ENCODE measurements around the gene DYNLL1. TPM values are rescaled to one million over a fixed set of nuclear protein-coding genes. Genes with fewer than 3 reads are reported as not detected.

DYNLL1 gene
- total RNA-seq (2012; rRNA removed) (696 and 709 TPM in 2 replicates), polyA plus RNA-seq (2012; rRNA removed) (627 and 663 TPM in 2 replicates), Bru-seq, nascent RNA (percentile 56 among the genes with signal in this experiment), BruChase-seq, experiment 1, labeled RNA remaining after a 6-hour chase (percentile 72 among the genes with signal in this experiment), BruChase-seq, experiment 2, labeled RNA remaining after a 2-hour chase (percentile 63 among the genes with signal in this experiment)
- polyA plus RNA-seq (2012; cell fraction: cytosol; rRNA removed): 559 and 576 TPM in 2 replicates
- 164 and 313 TPM in 2 replicates for polyA plus RNA-seq (2012; cell fraction: nucleus; rRNA removed; ENCODE audit: low replicate concordance)
- long read RNA-seq, transcript DYNLL1-202 (3 exons, 697 nt): minor isoform, 6 of 113 reads
- long read RNA-seq, transcript DYNLL1-207 (2 exons, 719 nt): minor isoform, 6 of 113 reads
- long read RNA-seq, transcript DYNLL1-201 (3 exons, 720 nt): major isoform, 64 of 113 reads
- long read RNA-seq, transcript DYNLL1-210 (1 exons, 670 nt): minor isoform, 35 of 113 reads
- long read RNA-seq, partial matches to known transcripts: 0 of 113 reads
- long read RNA-seq, other reads (novel, unspliced or antisense): 0 of 113 reads

- Histone ChIP-seq H2BK20ac (ENCODE audit: low read depth, low read length) (no peak within 1 kb of the TSS), H2AK5ac (ENCODE audit: low read depth, low read length) (peak within 1 kb of the TSS; percentile 22), H3K18ac (ENCODE audit: low read depth, low read length) (peak within 1 kb of the TSS; percentile 22; the same call in 1 of the 2 replicates), H3K79me1 (ENCODE audit: low read depth in 1 of 2, low read length in 2 of 2) (peaks cover 10 to 40% of the 10 kb centered on the region in 2 experiments), H3K4me2 (ENCODE audit: low read depth, low read length) (peak within 1 kb of the TSS; percentile 95), H2AFZ (replicated peaks; ENCODE audit: low read length, poor library complexity) (peak within 1 kb of the TSS; percentile 90), H3K9me1 (ENCODE audit: insufficient read depth, low read length) (peaks cover 6% of the 10 kb centered on the region; the same call in 1 of the 2 replicates), H3K36me3 (ENCODE audit: control insufficient read depth, insufficient read depth, low read length) (peaks cover 14% of the 10 kb centered on the region), H3K4me1 (ENCODE audit: control insufficient read depth, insufficient read depth, low read length) (peaks cover 1% of the 10 kb centered on the region), H3K4ac (ENCODE audit: low read depth, low read length) (peak within 1 kb of the TSS; percentile 78), H2BK15ac (ENCODE audit: low read depth, low read length) (no peak within 1 kb of the TSS), H3K9me3 (ENCODE audit: control insufficient read depth, insufficient read depth, low read length) (no peaks in the 10 kb centered on the region), H3K9ac (ENCODE audit: low read depth, low read length) (peak within 1 kb of the TSS; percentile 70), H3K23ac (ENCODE audit: low read depth, low read length) (peak within 1 kb of the TSS; percentile 65), H4K20me1 (ENCODE audit: insufficient read depth, low read length) (peaks cover 27% of the 10 kb centered on the region), H2BK5ac (ENCODE audit: low read depth, low read length, poor library complexity, severe bottlenecking) (peak within 1 kb of the TSS; percentile 73), H3K4me3 (ENCODE audit: insufficient read depth, low read depth, low read length) (peak within 1 kb of the TSS; percentile 76), H3K27ac (ENCODE audit: insufficient read depth, low read length) (peak within 1 kb of the TSS; percentile 78), H3K56ac (ENCODE audit: extremely low read depth, insufficient read depth, low read length) (peak within 1 kb of the TSS; percentile 54; the same call in 1 of the 2 replicates), H4K5ac (ENCODE audit: low read depth, low read length) (peak within 1 kb of the TSS; percentile 16; the same call in 1 of the 2 replicates), H4K91ac (ENCODE audit: insufficient read depth, low read depth, low read length) (peak within 1 kb of the TSS; percentile 67), H3K27me3 (ENCODE audit: control insufficient read depth, insufficient read depth, low read length) (no peaks in the 10 kb centered on the region), H3K14ac (replicated peaks; ENCODE audit: low read depth, low read length) (peak within 1 kb of the TSS; percentile 87), H4K8ac (ENCODE audit: low read depth in 2 of 2, low read length in 2 of 2) (peak within 1 kb of the TSS; percentile 10 to 56; a peak in 1 of 4 replicates), H2BK120ac (ENCODE audit: low read depth, low read length) (no peak within 1 kb of the TSS), H2AK9ac (replicated peaks; ENCODE audit: low read depth, low read length, poor library complexity) (peak within 1 kb of the TSS; percentile 98)
- ChIA-PET POLR2A (ENCODE audit: unreplicated experiment) (interaction anchor here (0.8 kb wide), 1 partner anchor 295 kb away, joined by 3 read pairs; no protein-coding TSS in a partner anchor), CTCF (interaction anchor here (0.6 to 1.2 kb wide), 3 partner anchors 20 to 410 kb away, joined by 3 to 5 read pairs (median 4); no protein-coding TSS in a partner anchor)
- 0% methylated on average over 20 of the region's 53 CpGs; no CpG with 5 or more reads in 1 of the 2 experiments for WGBS, 2 experiments (ENCODE audit: extremely low coverage in 2 of 2, insufficient read length in 1 of 2)
- TF ChIP-seq MXI1 (IDR thresholded peaks at IDR 0.05; ENCODE audit: borderline replicate concordance, low read depth, low read length): peak; percentile 98
- no peak for TF ChIP-seq RAD21 (IDR thresholded peaks at IDR 0.05; ENCODE audit: low read length)
- TF ChIP-seq BHLHE40 (IDR thresholded peaks at IDR 0.05; ENCODE audit: low read depth, low read length): no peak
- peak; percentile 96; the same call in 1 of the 2 replicates for TF ChIP-seq MAZ (IDR thresholded peaks at IDR 0.05; ENCODE audit: borderline replicate concordance, low read depth, low read length)
- peak; percentile 5; the same call in 1 of the 2 replicates for TF ChIP-seq USF2 (IDR thresholded peaks at IDR 0.05; ENCODE audit: low read depth, low read length)
- no peak for TF ChIP-seq CHD1 (IDR thresholded peaks at IDR 0.05; ENCODE audit: low read depth, low read length)
- TF ChIP-seq POLR2A (IDR thresholded peaks at IDR 0.05; ENCODE audit: low read depth, low read length): peak; percentile 95
- peak; percentile 49; the same call in 1 of the 2 replicates for TF ChIP-seq FOS (IDR thresholded peaks at IDR 0.05; ENCODE audit: low read depth, low read length)
- ATAC-seq (ENCODE audit: low read depth) (peak; percentile 97), DNase-seq (peak; percentile 94)
- no TSS peak for BruUV-seq (replicated peaks)
- dilution Hi-C loops (cut with HindIII; ENCODE audit: low sequenced_read_pairs, unreplicated experiment) (no loop called here), intact Hi-C loops (cut with micrococcal nuclease) (loop anchor here (1.0 to 2.0 kb wide), 3 partner anchors 21 to 33 kb away; partner anchors contain the start of genes COQ5 and SRSF9), in situ Hi-C loops (cut with MboI; ENCODE audit: low sequenced_read_pairs) (no loop called here)
These were observed at the start of gene DYNLL1 for GRCh38 chr12:120495731-120496412. TSS of gene DYNLL1 (plus strand) at chr12:120496113. CDS start at chr12:120496422, 309 bp downstream.

All from IMR-90 (cell line).